Measurements from ENCODE around the gene UTP4. TPM values are rescaled to one million over a fixed set of nuclear protein-coding genes. Genes with fewer than 3 reads are reported as not detected.
"Not testable (repeated sequence)": the region's sequence is repeated elsewhere in the genome, so short reads cannot be mapped to it uniquely, and the experiment has no call there.

UTP4 gene
- total RNA-seq, 1 experiment from 2014 or later: 26.9 TPM

DNA sequence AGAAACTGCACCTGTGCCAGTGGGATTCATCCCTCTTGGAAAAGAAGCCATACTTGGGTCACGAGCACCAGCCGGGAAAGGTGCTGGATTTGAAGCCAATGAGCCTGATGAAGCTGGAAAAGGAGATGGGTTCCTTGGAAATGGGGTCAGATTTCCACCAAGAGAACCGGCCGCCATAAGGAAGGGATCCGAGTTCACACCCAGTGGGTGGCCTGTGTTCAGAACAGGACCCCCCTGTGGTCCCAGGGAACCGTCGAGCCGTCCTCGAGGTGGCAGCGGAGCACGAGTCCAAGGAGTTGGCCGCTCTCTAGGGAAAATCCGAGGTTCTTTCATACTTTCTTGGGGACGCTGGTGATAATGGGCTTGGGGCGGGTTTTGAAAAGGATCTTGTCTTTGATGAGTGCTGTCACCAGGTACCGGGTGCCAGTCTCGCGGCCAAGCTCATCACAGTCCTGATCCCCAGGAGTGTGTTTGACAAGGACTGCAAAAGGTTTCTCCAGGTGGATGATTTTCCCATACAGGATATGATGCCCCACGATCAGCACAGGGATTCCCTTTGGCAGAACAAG lies 12.3 kb upstream of the UTP4 start:
- Histone ChIP-seq H3K27ac (ENCODE audit: low read length) (no peak overlapping the region), H3K4me2 (ENCODE audit: low read length) (no peak overlapping the region), H3K27me3 (ENCODE audit: low read length) (no peaks in the 10 kb centered on the region), H3K4me3 (ENCODE audit: low read length) (no peak overlapping the region), H3K9ac (ENCODE audit: low read length) (no peak overlapping the region), H3K36me3 (ENCODE audit: low read depth, low read length) (peaks cover 13% of the 10 kb centered on the region), H3K79me2 (ENCODE audit: low read length) (peaks cover 13% of the 10 kb centered on the region; the same call in 1 of the 2 replicates), H2AFZ (ENCODE audit: low read length) (no peak overlapping the region), H3K9me3 (ENCODE audit: low read length) (no peaks in the 10 kb centered on the region), H3K4me1 (ENCODE audit: insufficient read depth, low read length) (no peaks in the 10 kb centered on the region), H4K20me1 (ENCODE audit: low read length) (no peaks in the 10 kb centered on the region), H3F3A (ENCODE audit: low read length, unreplicated experiment) (peaks cover 10% of the 10 kb centered on the region), H3K9me2 (replicated peaks; ENCODE audit: low read length) (no peaks in the 10 kb centered on the region)
- BruUV-seq (replicated peaks): TSS peak; percentile 36
- TF ChIP-seq EZH2 (IDR thresholded peaks at IDR 0.05; ENCODE audit: low read length, unreplicated experiment) (no peak), EZH2phosphoT487 (IDR thresholded peaks at IDR 0.05; ENCODE audit: borderline replicate concordance, low read length) (no peak)
- TF ChIP-seq, protein P1, sequence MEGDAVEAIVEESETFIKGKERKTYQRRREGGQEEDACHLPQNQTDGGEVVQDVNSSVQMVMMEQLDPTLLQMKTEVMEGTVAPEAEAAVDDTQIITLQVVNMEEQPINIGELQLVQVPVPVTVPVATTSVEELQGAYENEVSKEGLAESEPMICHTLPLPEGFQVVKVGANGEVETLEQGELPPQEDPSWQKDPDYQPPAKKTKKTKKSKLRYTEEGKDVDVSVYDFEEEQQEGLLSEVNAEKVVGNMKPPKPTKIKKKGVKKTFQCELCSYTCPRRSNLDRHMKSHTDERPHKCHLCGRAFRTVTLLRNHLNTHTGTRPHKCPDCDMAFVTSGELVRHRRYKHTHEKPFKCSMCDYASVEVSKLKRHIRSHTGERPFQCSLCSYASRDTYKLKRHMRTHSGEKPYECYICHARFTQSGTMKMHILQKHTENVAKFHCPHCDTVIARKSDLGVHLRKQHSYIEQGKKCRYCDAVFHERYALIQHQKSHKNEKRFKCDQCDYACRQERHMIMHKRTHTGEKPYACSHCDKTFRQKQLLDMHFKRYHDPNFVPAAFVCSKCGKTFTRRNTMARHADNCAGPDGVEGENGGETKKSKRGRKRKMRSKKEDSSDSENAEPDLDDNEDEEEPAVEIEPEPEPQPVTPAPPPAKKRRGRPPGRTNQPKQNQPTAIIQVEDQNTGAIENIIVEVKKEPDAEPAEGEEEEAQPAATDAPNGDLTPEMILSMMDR (conservative IDR thresholded peaks at IDR 0.05; ENCODE audit: low read depth, low read length): no peak
- CTCF ChIA-PET: no interaction called here
- ATAC-seq (no peak), DNase-seq (no peak)
- POLR2A ChIA-PET (ENCODE audit: unreplicated experiment): no interaction called here
- intact Hi-C loops (cut with micrococcal nuclease): loop anchor here (5.0 kb wide), 1 partner anchor 273 kb away; no protein-coding TSS in a partner anchor

- Histone ChIP-seq H3K4me2 (ENCODE audit: low read length) (no peak overlapping the region), H3K9ac (ENCODE audit: low read length) (no peak overlapping the region), H3F3A (ENCODE audit: low read length, unreplicated experiment) (no peaks in the 10 kb centered on the region), H3K36me3 (ENCODE audit: low read depth, low read length) (peaks cover 6% of the 10 kb centered on the region; the same call in 1 of the 2 replicates), H3K4me1 (ENCODE audit: insufficient read depth, low read length) (no peaks in the 10 kb centered on the region), H3K79me2 (ENCODE audit: low read length) (peaks cover 39% of the 10 kb centered on the region), H3K27me3 (ENCODE audit: low read length) (no peaks in the 10 kb centered on the region), H3K27ac (ENCODE audit: low read length) (no peak overlapping the region), H3K4me3 (ENCODE audit: low read length) (no peak overlapping the region), H4K20me1 (ENCODE audit: low read length) (no peaks in the 10 kb centered on the region), H3K9me3 (ENCODE audit: low read length) (no peaks in the 10 kb centered on the region), H2AFZ (ENCODE audit: low read length) (no peak overlapping the region), H3K9me2 (replicated peaks; ENCODE audit: low read length) (no peaks in the 10 kb centered on the region)
- TF ChIP-seq EZH2phosphoT487 (IDR thresholded peaks at IDR 0.05; ENCODE audit: borderline replicate concordance, low read length) (no peak), EZH2 (IDR thresholded peaks at IDR 0.05; ENCODE audit: low read length, unreplicated experiment) (no peak)
- TF ChIP-seq, protein P1 (conservative IDR thresholded peaks at IDR 0.05; ENCODE audit: low read depth, low read length): peak; percentile 72
- ChIA-PET POLR2A (ENCODE audit: unreplicated experiment) (no interaction called here), CTCF (interaction anchor here (0.6 to 1.8 kb wide), 3 partner anchors 49 to 434 kb away, joined by 5 to 7 read pairs (median 6); no protein-coding TSS in a partner anchor)
- no TSS peak for BruUV-seq (replicated peaks)
- intact Hi-C loops (cut with micrococcal nuclease): loop anchor here (1.0 to 5.0 kb wide), 2 partner anchors 222 to 277 kb away; no protein-coding TSS in a partner anchor
- DNase-seq: peak; percentile 73
- ATAC-seq: peak; percentile 14; the same call in 1 of the 2 replicates
Measured at GRCh38 chr16:69123910-69124309, 8.5 kb upstream of the UTP4 start.

DNA sequence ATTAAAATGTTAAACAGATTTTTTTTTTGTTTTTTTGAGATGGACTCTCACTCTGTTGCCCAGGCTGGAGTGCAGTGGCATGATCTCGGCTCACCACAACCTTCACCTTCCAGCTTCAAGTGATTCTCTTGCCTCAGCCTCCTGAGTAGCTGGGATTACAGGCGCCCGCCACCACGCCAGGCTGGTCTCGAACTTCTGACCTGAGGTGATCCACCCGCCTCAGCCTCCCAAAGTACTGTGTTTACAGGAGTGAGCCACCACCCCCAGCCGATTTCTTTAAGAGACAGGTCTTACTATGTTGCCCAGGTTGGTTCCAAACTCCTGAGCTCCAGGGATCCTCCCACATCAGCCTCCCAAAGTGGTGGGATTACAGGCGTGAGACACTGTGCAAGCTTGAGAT lies 8.0 kb upstream of the UTP4 start:
- peaks cover 43% of the 10 kb centered on the region for H3K79me2 ChIP-seq (ENCODE audit: low read length)
- CTCF ChIA-PET: interaction anchor here (0.5 to 1.8 kb wide), 2 partner anchors 222 to 277 kb away, joined by 3 to 6 read pairs; no protein-coding TSS in a partner anchor
- H3K4me2 ChIP-seq (ENCODE audit: low read length); H3F3A ChIP-seq (ENCODE audit: low read length, unreplicated experiment); ATAC-seq; H4K20me1 ChIP-seq (ENCODE audit: low read length); H3K9me3 ChIP-seq (ENCODE audit: low read length); H3K9ac ChIP-seq (ENCODE audit: low read length); BruUV-seq (replicated peaks); POLR2A ChIA-PET (ENCODE audit: unreplicated experiment); DNase-seq; H3K27ac ChIP-seq (ENCODE audit: low read length); H2AFZ ChIP-seq (ENCODE audit: low read length); H3K4me3 ChIP-seq (ENCODE audit: low read length); H3K36me3 ChIP-seq (ENCODE audit: low read depth, low read length); H3K4me1 ChIP-seq (ENCODE audit: insufficient read depth, low read length); H3K9me2 ChIP-seq (replicated peaks; ENCODE audit: low read length); H3K27me3 ChIP-seq (ENCODE audit: low read length): not testable (repeated sequence)
- intact Hi-C loops (cut with micrococcal nuclease): loop anchor here (1.0 to 5.0 kb wide), 2 partner anchors 222 to 277 kb away; no protein-coding TSS in a partner anchor

- H3K4me2 ChIP-seq (ENCODE audit: low read length); H3K27me3 ChIP-seq (ENCODE audit: low read length); H4K20me1 ChIP-seq (ENCODE audit: low read length); H3K4me1 ChIP-seq (ENCODE audit: insufficient read depth, low read length); H3K4me3 ChIP-seq (ENCODE audit: low read length); H3K9ac ChIP-seq (ENCODE audit: low read length); H3K9me2 ChIP-seq (replicated peaks; ENCODE audit: low read length); H3F3A ChIP-seq (ENCODE audit: low read length, unreplicated experiment); H3K36me3 ChIP-seq (ENCODE audit: low read depth, low read length); POLR2A ChIA-PET (ENCODE audit: unreplicated experiment); ATAC-seq; H2AFZ ChIP-seq (ENCODE audit: low read length); H3K27ac ChIP-seq (ENCODE audit: low read length); H3K9me3 ChIP-seq (ENCODE audit: low read length); DNase-seq; BruUV-seq (replicated peaks): not testable (repeated sequence)
- peaks cover 49% of the 10 kb centered on the region for H3K79me2 ChIP-seq (ENCODE audit: low read length)
- CTCF ChIA-PET: interaction anchor here (0.5 kb wide), 1 partner anchor 278 kb away, joined by 3 read pairs; no protein-coding TSS in a partner anchor
- intact Hi-C loops (cut with micrococcal nuclease): loop anchor here (1.0 to 5.0 kb wide), 2 partner anchors 223 to 278 kb away; no protein-coding TSS in a partner anchor
Measured at GRCh38 chr16:69124961-69125360, 7.5 kb upstream of the UTP4 start.

Measured in PC-3 (cell line).